ENCODE data around the gene CARM1. TPM values are rescaled to one million over a fixed set of nuclear protein-coding genes. Genes with fewer than 3 reads are reported as not detected.

CARM1 gene
- total RNA-seq, 1 experiment from 2014 or later, result 51.7 TPM

- Mint-ChIP-seq H3K36me3 (ENCODE audit: insufficient read depth, unreplicated experiment) (peaks cover 17% of the 10 kb centered on the region), H3K4me3 (ENCODE audit: unreplicated experiment) (no peak overlapping the region)
- BruUV-seq (replicated peaks), result no TSS peak
These were observed 97.3 kb downstream of the CARM1 start for GRCh38 chr19:10968527-10969135.

DNA sequence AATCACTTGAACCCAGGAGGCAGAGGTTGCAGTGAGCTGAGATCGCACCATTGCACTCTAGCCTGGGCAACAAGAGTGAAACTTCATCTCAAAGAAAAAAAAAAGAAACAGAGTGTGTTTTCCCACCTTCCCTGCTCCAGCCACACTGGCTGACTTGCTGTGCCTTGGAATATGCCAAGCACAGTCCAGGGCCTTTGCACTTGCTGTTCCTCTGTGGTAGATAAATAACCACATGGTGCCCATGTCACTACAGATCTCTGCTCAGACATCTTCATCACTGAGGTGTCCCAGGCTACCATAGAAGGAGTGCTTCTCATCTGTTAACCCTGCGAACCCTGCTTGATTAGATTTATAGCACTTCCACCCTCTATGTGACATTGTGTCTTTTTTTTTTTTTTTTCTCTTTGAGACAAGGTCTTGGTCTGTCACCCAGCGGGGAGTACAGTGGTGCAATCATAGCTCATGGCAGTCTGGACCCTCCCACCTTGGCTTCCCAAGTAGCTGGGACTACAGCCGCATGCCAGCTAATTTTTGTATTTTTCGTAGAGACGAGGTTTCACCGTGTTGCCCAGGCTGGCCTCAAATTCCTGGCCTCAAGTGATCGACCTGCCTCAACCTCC, 99.9 kb downstream of the CARM1 start:
- intact Hi-C loops (cut with micrococcal nuclease), result no loop called here

More at GRCh38 chr19:10968527-10969135, 97.3 kb downstream of the CARM1 start:
- Mint-ChIP-seq H3K4me1 (ENCODE audit: insufficient read depth, unreplicated experiment) (no peaks in the 10 kb centered on the region), H3K27me3 (ENCODE audit: insufficient read depth, unreplicated experiment) (no peaks in the 10 kb centered on the region), H3K9me3 (ENCODE audit: unreplicated experiment) (no peaks in the 10 kb centered on the region), H3K27ac (ENCODE audit: low read depth, unreplicated experiment) (no peak overlapping the region)
- ChIA-PET CTCF (interaction anchor here (0.6 to 2.1 kb wide), 3 partner anchors 27 to 39 kb away, joined by 3 to 6 read pairs (median 4); no protein-coding TSS in a partner anchor), POLR2A (no interaction called here)
- intact Hi-C loops (cut with micrococcal nuclease), result no loop called here
- no peak for DNase-seq (ENCODE audit: unreplicated experiment)
- TF ChIP-seq, protein P1, sequence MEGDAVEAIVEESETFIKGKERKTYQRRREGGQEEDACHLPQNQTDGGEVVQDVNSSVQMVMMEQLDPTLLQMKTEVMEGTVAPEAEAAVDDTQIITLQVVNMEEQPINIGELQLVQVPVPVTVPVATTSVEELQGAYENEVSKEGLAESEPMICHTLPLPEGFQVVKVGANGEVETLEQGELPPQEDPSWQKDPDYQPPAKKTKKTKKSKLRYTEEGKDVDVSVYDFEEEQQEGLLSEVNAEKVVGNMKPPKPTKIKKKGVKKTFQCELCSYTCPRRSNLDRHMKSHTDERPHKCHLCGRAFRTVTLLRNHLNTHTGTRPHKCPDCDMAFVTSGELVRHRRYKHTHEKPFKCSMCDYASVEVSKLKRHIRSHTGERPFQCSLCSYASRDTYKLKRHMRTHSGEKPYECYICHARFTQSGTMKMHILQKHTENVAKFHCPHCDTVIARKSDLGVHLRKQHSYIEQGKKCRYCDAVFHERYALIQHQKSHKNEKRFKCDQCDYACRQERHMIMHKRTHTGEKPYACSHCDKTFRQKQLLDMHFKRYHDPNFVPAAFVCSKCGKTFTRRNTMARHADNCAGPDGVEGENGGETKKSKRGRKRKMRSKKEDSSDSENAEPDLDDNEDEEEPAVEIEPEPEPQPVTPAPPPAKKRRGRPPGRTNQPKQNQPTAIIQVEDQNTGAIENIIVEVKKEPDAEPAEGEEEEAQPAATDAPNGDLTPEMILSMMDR (IDR thresholded peaks at IDR 0.05; ENCODE audit: unreplicated experiment), result no peak

More for the DNA sequence above, 99.9 kb downstream of the CARM1 start:
- Mint-ChIP-seq H3K27me3 (ENCODE audit: insufficient read depth, unreplicated experiment) (no peaks in the 10 kb centered on the region), H3K9me3 (ENCODE audit: unreplicated experiment) (no peaks in the 10 kb centered on the region), H3K27ac (ENCODE audit: low read depth, unreplicated experiment) (no peak overlapping the region), H3K4me1 (ENCODE audit: insufficient read depth, unreplicated experiment) (peaks cover 7% of the 10 kb centered on the region), H3K36me3 (ENCODE audit: insufficient read depth, unreplicated experiment) (peaks cover 12% of the 10 kb centered on the region), H3K4me3 (ENCODE audit: unreplicated experiment) (no peak overlapping the region)
- DNase-seq (ENCODE audit: unreplicated experiment), result no peak
- TF ChIP-seq, protein P1 (IDR thresholded peaks at IDR 0.05; ENCODE audit: unreplicated experiment), result no peak
- POLR2A ChIA-PET, result no interaction called here
- no TSS peak for BruUV-seq (replicated peaks)
- CTCF ChIA-PET, result interaction anchor here (1.3 to 2.7 kb wide), 3 partner anchors 29 to 41 kb away, joined by 3 to 9 read pairs (median 5); no protein-coding TSS in a partner anchor

Small RNAs within 50 kb of the gene (microRNA-seq; reads per million reads assigned to microRNA genes)
- gene MIR6793, result 1.5 reads per million, percentile 5 among the genes with 10 or more reads in this experiment

Other genes with a start within 250 kb of the CARM1 start
- 6.2 and 10.6 TPM in 2 replicates for gene SLC44A2, start 246.0 kb upstream of the CARM1 start, total RNA-seq (2022)
- gene ILF3, start 217.2 kb upstream of the CARM1 start, total RNA-seq (2022), result 278 and 297 TPM in 2 replicates
- gene QTRT1, start 170.1 kb upstream of the CARM1 start, total RNA-seq (2022), result 57.5 and 71.3 TPM in 2 replicates
- gene DNM2, start 153.5 kb upstream of the CARM1 start, total RNA-seq (2022), result 114 and 125 TPM in 2 replicates
- gene TMED1, start 35.3 kb upstream of the CARM1 start, total RNA-seq (2022), result 16.5 and 23.2 TPM in 2 replicates
- gene C19orf38, start 23.1 kb upstream of the CARM1 start, total RNA-seq (2022), result 0.30 and 0.49 TPM in 2 replicates
- gene YIPF2, start 57.1 kb downstream of the CARM1 start, total RNA-seq (2022), result 65.5 and 75.3 TPM in 2 replicates
- 18.3 and 19.3 TPM in 2 replicates for gene TIMM29, start 57.3 kb downstream of the CARM1 start, total RNA-seq (2022)
- 127 and 132 TPM in 2 replicates for gene SMARCA4, start 89.5 kb downstream of the CARM1 start, total RNA-seq (2022)
- 126 and 127 TPM in 2 replicates for gene LDLR, start 217.9 kb downstream of the CARM1 start, total RNA-seq (2022)